GM12891 (cell line): ENCODE data around the gene SPACA4.

Source experiments
- DNase-seq: peaks from one replicate; pipeline ENCODE4 v3.0.0; 2011; ENCODE audit warnings: low spot score; ENCODE audit not compliant: insufficient read length
- FAIRE-seq: peaks from 2 replicates; lab custom pipeline; 2011; peaks lifted over from hg19 to GRCh38; lab: Jason Lieb, UNC
- PAX5 ChIP-seq: IDR thresholded peaks from 2 replicates; pipeline ENCODE4 v1.6.1; 2011; ENCODE audit warnings: low read length, moderate library complexity, mild to moderate bottlenecking; ENCODE audit not compliant: insufficient read depth, severe bottlenecking
- POLR2A ChIP-seq: IDR thresholded peaks from 2 replicates; pipeline ENCODE4 v1.6.1; 2011; ENCODE audit warnings: low read depth, low read length, control low read depth
- POLR2AphosphoS5 ChIP-seq: IDR thresholded peaks from 2 replicates; pipeline ENCODE4 v1.6.1; 2011; ENCODE audit warnings: low read depth, low read length, control low read depth
- POU2F2 ChIP-seq: IDR thresholded peaks from 2 replicates; pipeline ENCODE4 v1.6.1; 2011; ENCODE audit warnings: low read depth, mild to moderate bottlenecking, control low read depth, low read length, moderate library complexity
- SPI1 ChIP-seq: IDR thresholded peaks from 2 replicates; pipeline ENCODE4 v1.6.1; 2011; ENCODE audit warnings: low read depth, low read length, control low read depth
- TAF1 ChIP-seq: IDR thresholded peaks from 2 replicates; pipeline ENCODE4 v1.6.1; 2011; ENCODE audit warnings: low read depth, low read length, control low read depth

SPACA4 gene

DNA sequence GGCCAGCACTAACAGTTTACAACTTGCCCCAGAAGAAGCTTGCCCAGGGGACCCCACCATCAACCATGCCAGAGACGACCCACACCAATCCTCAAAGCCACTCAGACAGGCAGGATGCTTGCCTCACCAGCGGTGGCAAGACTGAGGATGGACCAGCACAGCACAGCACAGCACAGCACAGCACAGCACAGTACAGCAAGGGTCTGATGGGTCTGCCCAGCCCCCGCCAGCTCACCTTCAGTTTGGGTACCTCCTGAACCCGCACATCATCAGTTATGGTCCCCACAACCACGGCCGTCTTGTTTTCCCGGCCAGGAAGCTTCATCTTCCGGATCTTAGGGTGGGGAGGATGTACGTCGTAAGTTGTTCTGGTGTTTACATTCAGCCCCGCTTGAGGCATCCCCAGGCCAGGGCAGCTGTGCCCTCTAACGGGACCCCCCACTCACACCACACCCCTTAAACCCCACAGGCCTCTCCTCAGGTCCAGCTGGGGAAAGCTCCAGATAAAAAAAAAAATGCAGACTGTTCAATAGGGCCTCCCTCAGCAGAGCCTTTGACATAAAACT lies 10.0 kb downstream of the SPACA4 start:
- DNase-seq, result no peak
- TF ChIP-seq TAF1, result no peak
- no peak; the same call in 1 of the 2 replicates for TF ChIP-seq POLR2A
- no peak for TF ChIP-seq POU2F2
- 0 out of 2 replicates have a peak, but pooled peaks have one; percentile 8 for TF ChIP-seq POLR2AphosphoS5
- TF ChIP-seq SPI1, result no peak
- no peak for TF ChIP-seq PAX5
- no peak for FAIRE-seq

DNA sequence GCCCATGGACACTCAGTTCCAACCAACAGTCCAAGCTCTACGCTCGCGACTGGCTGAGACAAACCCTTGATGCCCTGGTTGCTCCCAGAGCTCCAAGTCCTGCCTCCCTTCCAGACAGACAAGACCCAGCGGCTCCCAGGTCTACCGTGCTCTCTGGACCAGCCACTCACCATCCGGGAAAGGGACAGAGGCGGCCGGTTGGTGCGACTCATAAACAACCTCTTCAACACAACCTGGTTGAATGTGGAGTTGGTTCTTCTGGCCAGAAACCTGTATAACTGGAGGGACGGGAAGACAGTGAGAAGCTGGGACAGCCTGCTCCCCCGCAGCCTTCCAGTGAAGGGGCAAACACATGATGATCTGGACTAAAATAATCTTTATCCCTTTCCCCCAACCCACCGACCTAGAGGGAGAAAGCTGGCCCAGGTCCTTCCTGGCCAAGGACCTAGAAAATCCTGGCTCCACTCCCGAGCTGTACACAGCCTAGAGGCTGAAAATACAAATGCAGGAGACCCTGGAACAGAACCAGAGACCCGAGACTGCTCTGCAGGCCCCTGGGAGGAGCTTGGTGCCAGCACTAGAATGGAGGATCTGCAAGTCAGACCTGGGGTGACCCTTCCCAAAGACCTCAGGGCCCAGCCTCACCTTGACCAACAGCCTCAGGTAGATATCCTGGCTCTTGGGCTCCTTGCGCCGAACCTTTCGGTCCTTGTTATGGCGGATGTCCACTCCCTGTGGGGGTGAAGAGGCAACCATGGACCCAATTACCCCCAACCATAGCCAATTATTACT lies 10.8 kb downstream of the SPACA4 start:
- DNase-seq, result no peak
- no peak for FAIRE-seq
- TF ChIP-seq POU2F2, result no peak
- TF ChIP-seq TAF1, result no peak
- no peak for TF ChIP-seq PAX5
- no peak for TF ChIP-seq POLR2A
- TF ChIP-seq SPI1, result no peak
- no peak for TF ChIP-seq POLR2AphosphoS5

- no peak for FAIRE-seq
- no peak for DNase-seq
- TF ChIP-seq POLR2AphosphoS5, result no peak
- no peak for TF ChIP-seq SPI1
- TF ChIP-seq TAF1, result no peak
- TF ChIP-seq PAX5, result no peak
- TF ChIP-seq POU2F2, result no peak
- TF ChIP-seq POLR2A, result no peak
Observed at GRCh38 chr19:48618278-48618915, 11.9 kb downstream of the SPACA4 start.

DNA sequence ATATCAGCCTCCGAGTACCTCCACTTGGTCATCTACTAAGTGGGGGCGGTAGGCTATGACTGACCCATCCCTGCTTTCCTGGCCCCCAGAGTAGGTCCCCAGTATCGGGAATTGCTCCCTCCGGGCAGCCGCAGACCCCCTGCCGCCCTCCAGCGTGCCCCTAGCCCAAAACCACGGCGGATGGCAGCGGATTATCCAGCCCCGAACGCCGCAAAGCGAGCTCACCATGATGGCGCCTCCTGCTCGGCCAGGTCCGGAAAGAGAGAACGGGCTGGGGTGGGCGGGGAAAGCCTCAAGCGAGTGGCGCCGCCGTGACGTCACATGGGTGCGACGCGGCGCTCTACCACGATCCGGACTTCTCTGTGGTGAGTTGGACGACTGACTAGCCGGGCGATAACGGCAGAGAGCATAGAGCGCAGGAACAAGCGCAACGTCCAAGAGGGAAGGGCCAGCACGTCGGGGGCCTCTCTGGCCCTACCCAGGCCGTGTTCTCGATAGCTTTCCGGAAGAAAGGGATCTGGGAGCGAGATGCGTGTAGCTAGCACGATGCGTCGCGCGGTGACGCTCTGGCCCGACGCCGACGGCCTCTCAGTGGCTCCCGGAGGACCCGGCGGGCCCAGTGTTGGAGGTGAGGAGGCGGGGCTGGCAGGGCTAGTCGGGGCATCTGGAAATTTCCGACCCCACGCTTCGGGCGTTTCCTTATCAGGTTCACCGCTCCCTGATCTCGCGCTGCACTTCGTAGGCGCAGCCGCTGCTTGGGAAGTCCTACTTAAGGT lies 12.6 kb downstream of the SPACA4 start, which contains the start of the genes RPL18 and SPHK2:
RPL18 (minus strand) TSS at position 263 of the 776 bp plus-strand sequence; CDS start at position 228, 35 bp downstream.
SPHK2 (plus strand) TSS at position 591 of the 776 bp plus-strand sequence. CDS start 1,009 bp downstream, outside the sequence.
- peak; percentile 97 for DNase-seq
- FAIRE-seq, result peak; percentile 99
- TF ChIP-seq POU2F2, result peak; percentile 79
- TF ChIP-seq SPI1, result peak; percentile 40
- no peak for TF ChIP-seq PAX5
- TF ChIP-seq TAF1, result peak; percentile 96
- TF ChIP-seq POLR2AphosphoS5, result peak; percentile 96
- TF ChIP-seq POLR2A, result peak; percentile 98

GRCh38 chr19:48619692-48620585 lies 13.4 kb downstream of the SPACA4 start:
- DNase-seq (no peak), FAIRE-seq (peak; percentile 28)
- no peak for TF ChIP-seq SPI1
- 0 out of 2 replicates have a peak, but pooled peaks have one; percentile 18 for TF ChIP-seq TAF1

DNA sequence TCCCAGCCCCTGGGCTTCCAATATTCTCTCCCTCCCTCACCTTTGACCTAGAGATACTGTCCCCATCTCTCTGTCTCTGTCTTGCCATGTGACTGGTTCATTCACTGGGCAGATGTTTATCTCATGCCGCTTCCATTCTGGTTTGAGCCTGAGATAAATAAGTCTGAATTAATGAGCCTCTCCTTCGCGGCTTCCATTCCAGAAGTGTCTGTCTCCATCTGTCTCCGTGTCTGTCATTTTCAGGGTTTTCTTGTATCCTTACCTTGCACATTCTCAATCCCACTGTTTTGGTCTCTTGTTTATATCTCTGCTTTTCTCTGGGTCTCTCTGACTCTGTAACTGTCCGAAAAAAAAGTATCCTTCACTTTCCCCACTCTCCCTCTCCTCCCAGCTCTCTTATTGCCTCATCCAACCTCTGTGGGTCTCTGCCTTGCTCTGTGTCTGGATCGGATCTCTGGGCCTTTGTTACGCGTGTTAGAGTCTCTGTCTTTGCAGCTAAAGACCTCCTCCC lies 17.1 kb downstream of the SPACA4 start:
- FAIRE-seq (peak; percentile 28), DNase-seq (no peak)
- TF ChIP-seq POU2F2, result no peak
- TF ChIP-seq TAF1, result no peak
- no peak for TF ChIP-seq POLR2AphosphoS5
- TF ChIP-seq PAX5, result no peak
- no peak for TF ChIP-seq POLR2A
- TF ChIP-seq SPI1, result no peak

- peak; percentile 99 for FAIRE-seq
- peak; percentile 98 for DNase-seq
- no peak for TF ChIP-seq PAX5
- TF ChIP-seq POLR2A, result peak; percentile 55; the same call in 1 of the 2 replicates
- no peak for TF ChIP-seq TAF1
- TF ChIP-seq SPI1, result no peak
- TF ChIP-seq POLR2AphosphoS5, result peak; percentile 54; the same call in 1 of the 2 replicates
- TF ChIP-seq POU2F2, result no peak
Observed at GRCh38 chr19:48624067-48624594, 17.6 kb downstream of the SPACA4 start.
